GM19397 (cell line): Measurements from ENCODE around the gene RNF213.
"Not testable (repeated sequence)": the region's sequence is repeated elsewhere in the genome, so short reads cannot be mapped to it uniquely, and the experiment has no call there.

Experiments used
- ATAC-seq: cut with Tn5 transposase; IDR thresholded peaks from one replicate; pipeline ENCODE4 v1.9.1; 2021; ENCODE audit warnings: mild to moderate bottlenecking, moderate library complexity; ENCODE audit not compliant: unreplicated experiment

The RNF213 gene

DNA sequence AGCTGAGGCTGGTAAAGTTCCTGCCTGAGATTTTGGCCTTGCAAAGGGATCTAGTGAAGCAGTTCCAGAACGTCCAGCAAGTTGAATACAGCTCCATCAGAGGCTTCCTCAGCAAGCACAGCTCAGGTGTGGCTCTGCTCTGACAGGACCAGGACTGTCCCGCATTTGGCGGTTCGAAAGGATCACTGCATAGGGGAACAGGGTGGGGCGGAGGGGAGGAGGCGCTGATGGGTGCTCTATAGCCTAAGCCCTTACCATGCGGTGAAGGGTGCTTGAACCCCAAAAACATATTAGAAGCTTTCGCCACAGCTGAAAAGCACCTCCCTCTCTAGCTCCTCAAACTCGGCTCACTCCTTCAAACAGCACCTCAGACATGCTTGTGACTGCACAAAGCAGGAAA, 124.4 kb downstream of the RNF213 start:
- ATAC-seq, result no peak

DNA sequence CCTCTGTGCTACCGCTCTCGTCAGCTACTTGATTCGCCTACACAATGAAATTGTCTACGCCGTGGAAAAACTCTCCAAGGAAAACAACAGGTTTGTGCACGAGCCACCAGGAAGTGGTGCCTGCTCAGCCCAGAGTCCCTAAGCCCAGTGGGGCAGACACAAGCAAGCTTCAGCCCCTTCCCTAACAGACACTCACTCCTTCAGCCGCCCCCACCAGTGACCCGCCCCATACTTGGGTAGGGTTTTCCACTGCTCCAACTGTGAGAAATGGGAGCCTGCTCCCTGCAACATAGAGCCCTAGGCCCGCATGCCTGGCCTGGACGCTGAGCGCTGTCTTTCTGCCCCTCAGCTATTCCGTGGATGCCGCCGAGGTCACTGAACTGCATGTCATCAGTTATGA, 125.7 kb downstream of the RNF213 start:
- no peak for ATAC-seq

DNA sequence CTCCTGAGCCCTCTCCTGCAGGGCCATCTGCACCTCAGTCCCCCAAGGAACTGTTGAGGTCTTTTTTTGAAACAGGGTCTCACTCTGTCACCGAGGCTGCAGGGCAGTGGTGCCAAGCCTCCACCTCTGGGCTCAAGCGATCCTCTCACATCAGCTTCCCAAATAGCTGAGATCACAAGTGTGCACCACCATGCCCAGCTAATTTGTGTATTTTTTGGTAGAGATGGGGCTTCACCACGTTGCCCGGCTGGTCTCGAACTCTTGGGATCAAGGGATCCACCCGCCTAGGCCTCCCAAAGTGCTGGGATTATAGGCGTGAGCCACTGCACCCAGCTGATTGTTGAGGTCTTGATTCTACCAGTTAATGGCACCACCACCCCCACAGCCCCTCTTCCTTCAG, 126.4 kb downstream of the RNF213 start:
- no peak for ATAC-seq

DNA sequence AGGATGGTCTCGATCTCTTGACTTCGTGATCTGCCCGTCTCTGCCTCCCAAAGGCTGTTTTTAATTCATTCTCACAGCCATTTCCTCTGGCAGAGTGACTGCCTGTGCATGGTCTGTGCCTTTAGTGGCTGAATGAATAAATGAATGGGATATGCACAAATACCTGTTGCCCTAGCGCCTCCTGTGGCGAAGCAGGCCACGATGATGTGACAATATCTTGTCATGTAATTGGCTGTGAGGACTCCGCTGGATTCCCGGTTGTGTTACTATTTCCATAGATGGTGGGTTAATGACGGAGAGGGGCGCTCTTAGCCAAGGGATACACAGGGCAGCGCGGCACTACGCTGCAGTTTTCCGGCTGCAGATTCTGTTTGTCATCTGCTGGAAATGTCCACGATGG, 127.5 kb downstream of the RNF213 start:
- no peak for ATAC-seq

DNA sequence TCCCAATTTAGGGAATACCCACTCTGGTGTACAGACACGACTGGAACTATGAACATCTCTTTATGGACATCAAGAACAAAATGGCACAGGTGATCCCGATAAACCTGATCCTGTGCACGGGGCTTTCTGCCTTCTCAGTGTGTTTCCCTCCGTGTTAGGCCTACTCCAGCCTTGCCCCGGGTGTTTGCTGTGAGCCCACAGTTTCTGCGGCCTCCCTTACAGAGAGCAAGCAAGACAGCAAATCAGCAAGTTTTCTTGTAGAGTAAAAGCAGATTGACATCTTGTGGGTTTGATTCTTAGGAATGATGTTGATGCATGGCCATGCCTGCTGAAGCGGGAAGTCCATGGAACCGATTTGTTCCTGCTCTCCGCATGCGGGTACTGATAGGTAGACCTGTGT, 127.9 kb downstream of the RNF213 start:
- no peak for ATAC-seq

DNA sequence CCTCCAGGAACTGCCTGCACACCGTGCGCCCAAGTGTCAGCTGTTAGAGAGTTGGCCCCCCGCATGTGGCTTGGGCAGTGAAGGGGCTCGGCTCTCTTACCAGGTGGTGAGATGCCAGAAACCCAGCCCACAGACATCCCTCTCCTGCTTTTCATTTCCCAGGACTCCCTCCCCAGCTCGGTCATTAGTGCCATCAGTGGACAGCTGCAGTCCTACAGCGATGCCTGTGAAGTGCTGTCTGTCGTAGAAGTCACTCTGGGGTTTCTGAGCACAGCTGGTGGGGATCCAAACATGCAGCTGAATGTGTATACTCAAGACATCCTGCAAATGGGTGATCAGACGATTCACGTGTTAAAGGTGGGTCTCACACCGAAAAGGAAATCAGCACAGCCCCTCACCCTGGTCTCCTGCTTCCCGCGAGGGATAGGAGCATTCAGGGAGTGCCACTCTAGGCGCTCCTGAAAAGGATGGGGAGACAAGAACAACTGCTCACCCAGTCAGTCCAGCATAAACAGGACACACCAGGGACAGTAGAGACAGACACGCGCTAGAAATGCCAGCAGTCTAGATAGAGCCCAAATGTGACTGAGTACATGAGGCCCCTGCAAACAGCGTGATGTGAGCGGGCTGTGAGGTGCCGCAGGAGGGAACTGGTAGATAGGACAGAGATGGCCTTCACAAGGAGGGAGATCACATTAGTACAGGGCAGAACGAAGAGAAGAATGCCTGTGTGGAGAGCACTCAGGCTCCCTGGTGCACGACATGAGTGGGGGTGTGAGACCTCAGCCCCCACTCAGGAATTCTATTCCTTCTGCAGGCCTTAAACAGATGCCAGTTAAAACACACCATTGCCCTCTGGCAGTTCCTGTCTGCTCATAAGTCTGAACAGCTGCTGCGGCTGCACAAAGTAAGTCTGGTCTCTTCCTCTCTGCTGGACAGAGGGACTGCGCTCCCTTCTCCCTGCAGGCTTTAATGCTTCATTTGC, 128.7 kb downstream of the RNF213 start:
- no peak for ATAC-seq

DNA sequence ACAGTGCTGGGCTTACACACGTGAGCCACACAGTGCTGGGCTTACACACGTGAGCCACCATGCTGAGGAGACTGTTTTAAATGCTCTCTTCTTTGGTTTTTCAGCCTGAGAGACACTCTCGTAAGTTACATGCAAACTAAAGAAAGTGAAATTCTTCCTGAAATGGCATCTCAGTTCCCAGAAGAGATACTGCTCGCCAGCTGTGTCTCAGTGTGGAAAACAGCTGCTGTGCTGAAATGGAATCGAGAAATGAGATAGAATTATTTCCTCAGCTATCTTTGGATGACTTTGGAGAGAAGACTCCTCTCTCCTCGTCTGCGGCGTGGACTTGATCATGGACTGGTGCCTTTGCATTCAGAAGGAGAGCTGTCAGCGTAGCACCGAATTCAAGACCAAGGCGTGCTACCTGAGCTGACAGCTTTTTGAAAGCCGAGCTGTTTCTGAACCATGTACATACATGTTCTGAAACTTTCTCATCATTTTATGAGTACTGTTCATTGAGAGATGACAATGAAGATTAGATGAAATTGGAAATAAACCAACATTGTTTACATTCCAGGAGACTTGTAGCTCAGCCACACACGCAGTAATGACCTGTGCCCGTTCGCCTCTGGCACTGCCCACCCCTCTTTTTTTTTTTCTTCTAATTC, 132.7 kb downstream of the RNF213 start:
- ATAC-seq, result no peak

DNA sequence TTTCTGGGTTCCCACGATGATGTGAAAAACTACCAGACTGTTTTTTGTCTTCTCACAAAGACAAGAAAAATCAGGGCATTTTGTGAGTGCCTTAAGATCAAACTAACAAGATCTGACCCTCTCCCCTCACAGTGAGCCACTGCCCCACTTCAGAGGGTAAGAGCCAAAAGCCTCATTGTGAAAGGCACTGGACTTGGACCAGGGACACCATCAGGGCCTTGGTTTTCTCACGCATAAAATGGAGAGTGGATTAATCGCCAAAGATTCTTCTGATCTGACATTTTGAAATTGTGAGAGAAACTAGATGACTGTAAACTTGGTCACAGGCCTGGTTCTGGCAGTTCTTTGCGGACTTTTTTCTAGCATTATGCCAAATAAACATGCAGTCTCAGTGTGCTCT, 133.3 kb downstream of the RNF213 start:
- no peak for ATAC-seq

DNA sequence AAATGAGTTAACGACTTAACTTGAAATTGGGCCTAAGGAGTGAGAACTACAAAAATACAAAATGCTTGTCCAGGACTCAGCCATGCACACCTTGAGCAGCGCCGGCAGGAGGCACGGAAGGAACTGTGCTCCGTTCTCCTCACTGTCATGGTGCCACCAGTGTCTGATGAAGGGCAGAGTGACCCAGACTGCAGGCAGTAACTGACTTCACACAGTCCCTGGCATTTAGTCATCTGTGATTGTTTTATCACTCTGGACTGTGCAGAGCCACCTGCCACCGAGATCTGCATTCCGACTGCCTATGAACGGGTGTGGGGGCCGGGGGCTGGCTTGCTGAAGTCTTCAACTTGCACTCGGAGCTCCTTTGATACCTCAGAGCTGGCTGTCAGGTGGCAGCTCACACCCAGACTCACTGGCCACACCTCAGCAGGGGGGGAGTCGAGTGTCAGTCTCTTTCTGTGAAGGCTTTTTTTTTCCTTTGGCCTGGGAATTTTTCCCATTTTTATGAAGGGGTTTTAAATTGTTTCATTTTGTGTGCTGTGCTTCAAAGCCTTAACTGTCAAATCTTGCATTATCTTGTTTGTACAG, 134.1 kb downstream of the RNF213 start:
- ATAC-seq, result no peak

DNA sequence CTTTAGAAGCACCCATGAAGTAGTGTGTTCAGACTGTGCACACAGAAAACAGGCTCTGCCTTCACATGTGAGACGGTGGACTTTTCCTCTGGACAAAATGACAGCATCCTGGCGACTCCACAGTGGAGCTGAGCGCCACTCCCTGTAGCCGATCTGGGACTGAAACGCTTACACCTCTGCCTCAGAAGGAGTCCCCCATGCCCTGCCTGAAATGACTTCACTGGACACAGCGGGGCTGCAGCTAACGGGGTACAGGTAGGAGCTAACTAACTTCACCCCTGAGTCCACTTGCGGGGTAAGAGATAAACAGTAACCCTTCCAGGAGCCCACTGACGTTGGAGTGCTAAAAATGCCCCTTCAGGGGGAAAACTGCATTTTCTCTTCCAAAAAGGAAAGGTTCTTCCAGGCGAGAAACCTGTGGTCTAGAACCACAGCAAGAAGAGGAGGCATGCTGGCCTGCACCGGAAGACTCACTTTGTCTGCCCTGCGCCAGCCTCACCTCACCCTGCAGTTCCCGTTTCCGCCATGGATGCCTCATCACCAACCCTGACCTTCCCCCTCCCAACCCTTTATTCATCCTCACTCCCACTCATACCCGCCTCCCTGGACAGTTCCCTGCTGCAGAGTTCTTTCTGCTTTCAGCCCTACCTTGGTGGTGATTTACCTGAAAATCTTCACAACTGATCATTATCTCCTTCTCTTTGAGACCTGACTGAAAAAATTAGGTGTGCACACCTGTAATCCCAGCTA, 134.9 kb downstream of the RNF213 start:
- no peak for ATAC-seq

DNA sequence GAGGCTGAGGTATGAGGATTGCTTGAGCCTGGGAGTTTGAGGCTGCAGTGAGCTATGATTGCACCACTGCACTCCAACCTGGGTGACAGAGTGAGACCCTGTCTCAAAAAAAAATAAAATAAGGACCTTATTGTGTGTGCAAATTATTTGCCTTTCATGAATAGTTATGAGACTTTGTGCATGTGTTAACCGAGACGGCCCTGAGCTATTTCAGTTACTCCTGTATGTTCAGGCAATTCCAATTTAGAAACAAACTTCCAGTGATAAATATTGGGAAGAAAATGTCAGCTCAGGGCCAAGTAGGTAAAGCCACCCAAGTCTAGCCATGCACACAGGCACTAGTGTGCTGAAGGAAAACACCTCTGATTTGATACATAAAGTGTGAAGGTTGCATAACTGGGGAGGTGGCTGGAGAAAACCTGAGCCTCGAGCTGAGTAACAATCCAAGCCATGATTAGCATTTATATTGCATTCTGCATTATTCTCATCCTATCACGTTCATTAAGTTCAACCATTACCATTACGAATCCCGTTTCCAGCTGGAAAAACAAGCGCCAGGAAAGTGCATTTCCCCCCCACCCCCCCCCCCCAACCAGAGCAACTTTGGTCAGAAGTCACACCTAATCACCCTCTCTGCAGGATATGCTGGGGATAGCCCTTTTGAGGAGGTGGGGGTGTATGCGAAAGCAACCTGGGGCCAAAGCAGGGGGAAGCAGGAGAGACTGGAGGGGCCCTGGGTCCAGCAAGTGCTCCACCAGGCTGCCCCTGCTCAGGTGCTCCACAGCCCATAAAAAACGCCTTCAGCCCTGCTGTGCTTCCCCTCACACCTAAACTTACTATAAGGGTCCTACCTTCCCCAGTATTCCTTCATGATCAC, 135.7 kb downstream of the RNF213 start:
- ATAC-seq, result no peak

DNA sequence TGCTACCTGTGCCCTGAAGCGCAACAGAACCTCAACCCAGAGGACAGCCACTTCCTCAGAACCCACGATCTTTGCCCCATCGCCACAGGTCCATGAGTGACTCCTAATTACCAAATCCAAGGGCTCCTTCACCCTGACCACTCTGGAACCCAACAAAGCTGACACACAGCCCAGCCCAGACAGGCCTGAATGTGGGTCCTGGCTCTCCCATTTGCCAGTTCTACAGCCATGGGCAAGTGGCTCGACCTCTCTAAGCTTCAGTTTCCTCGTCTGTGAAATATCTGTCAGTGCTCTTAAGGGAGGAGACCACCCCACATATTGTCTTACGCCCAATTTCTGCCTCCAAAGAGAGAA, 136.4 kb downstream of the RNF213 start:
- ATAC-seq, result no peak

DNA sequence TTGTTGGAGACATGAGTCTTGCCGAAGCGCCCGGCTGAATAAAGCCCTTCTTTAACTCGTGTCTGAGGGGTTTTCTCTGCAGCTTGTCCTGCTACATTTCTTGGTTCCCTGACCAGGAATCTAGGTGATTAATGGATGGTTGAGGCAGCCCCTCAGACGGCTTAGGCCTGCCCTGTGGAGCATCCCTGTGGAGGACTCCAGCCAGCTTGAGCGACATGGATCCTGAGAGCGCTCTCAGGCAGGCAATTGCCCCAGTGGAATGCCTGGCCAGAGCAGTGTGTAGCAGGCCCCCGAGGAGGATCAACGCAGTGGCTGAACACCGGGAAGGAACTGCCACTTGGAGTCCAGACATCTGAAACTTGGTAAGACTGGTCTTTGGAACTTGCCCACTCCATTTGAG, 137.0 kb downstream of the RNF213 start:
- no peak for ATAC-seq

DNA sequence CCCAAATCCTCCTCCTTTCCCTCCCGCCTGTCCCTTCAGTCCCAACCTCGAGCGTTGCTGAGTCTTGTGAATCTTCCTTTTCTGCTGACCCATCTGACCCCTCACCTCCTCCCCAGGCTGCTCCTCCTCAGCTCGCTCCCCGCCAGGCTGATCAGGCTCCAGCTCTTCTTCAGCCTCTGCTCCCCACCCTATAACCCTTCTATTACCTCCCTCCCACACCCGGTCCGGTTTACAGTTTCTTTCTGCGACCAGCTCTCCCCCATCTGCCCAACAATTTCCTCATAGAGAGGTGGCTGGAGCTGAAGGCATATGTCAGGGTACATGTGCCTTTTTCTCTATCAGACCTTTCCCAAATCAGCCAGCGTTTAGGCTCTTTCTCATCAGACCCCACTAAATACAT, 140.4 kb downstream of the RNF213 start:
- not testable (repeated sequence) for ATAC-seq

DNA sequence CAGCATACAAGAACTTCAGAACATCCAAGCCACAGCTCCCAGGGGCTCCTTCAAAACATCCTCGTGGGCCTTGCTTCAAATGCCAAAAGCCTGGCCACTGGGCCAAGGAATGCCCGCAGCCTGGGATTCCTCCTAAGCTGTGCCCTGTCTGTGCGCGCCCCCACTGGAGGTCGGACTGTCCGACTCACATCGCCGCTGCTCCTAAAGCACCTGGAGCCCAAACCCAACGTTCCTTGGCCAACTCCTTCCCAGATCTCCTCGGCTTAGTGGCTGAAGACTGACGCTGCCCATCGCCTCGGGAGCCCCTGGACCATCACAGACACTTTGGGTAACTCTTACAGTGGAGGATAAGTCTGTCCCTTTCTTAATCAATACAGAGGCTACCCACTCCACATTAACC, 141.4 kb downstream of the RNF213 start:
- ATAC-seq, result not testable (repeated sequence)

DNA sequence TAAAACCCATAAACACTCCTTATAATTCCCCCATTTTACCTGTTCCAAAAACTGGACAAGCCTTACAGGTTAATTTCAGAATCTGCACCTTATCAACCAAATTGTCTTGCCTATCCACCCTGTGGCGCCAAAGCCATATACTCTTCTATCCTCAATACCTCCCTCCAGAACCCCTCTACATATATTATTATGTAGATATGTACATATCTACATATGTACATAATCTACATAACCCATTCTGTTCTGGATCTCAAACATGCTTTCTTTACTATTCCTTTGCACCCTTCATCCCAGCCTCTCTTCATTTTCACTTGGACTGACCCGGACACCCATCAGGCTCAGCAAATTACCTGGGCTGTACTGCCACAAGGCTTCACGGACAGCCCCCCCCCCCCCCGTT, 142.3 kb downstream of the RNF213 start:
- ATAC-seq, result no peak

DNA sequence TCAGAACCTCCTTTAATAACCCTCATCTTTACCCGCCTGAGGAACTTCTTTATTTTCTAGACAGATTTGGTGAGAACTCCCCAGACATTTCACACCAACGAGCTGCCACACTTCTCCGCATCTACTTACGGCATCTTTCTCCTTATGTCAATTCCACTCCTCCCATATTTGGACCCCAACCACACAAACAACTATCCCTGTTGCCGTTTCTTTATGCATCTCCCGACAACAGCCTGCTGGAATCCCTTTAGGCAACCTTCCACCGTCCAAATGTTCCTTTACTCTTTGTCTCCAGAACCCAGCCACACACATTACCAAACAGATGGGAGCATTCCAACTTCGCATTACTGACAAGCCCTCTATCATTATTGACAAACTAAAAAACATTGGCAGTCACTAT, 145.5 kb downstream of the RNF213 start:
- no peak for ATAC-seq

DNA sequence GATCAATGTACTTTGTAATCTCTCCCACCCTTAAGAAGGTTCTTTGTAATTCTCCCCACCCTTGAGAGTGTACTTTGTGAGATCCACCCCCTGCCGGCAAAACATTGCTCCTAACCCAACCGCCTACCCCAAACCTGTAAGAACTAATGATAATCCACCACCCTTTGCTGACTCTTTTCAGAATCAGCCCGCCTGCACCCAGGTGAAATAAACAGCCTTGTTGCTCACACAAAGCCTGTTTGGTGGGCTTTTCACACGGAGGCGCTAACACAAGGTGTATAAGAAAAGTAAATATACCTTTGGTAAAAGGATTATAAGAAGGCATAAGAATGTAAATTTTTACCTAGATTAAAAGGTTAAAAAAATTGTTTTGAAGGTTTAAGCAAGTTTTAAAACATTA, 147.3 kb downstream of the RNF213 start:
- ATAC-seq, result not testable (repeated sequence)

DNA sequence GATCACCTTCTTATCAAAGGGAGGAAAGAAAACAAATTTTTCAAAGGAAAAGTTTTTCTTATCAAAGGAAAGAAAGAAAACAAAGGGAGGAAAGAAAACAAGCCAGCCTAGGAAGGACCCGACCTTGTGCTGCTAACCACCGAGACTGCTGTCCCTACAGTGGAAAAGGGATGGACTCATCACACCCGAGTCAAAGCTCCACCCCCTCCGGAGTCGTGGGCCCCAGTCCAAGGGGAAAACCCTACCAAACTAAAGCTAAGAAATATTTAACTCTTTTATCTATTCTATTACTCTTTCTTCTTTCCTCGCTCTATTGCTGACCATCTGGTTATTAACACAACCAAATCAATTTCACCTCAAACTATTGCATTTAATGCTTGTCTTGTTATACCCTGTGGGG, 148.2 kb downstream of the RNF213 start:
- ATAC-seq, result no peak

DNA sequence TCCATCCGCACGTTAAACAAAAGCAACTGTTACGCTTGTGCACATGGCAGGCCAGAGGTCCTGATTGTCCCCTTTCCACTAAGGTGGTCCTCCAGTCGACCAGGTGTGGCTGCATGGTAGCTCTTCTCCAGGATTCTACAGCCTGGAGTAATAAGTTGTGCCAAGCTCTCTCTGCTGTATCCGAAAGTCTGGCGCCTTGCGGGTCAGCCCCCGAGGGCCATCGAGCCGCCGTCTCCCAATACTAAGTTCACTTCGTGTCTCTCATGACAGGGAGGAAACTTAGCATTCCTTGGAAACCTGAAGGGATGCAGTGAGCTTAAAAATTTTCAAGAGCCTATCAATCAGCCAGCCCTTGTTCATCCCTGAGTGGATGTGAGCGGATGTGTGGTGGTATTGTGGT, 149.0 kb downstream of the RNF213 start:
- ATAC-seq, result no peak
